KG1 (cell line): ENCODE measurements around the gene CSF3R.
A peak's percentile ranks its signal among the peaks of the same experiment; 100 is the strongest.

Experiments used
- DNase-seq: peaks from one replicate; lab custom pipeline; 2025; lab: John Stamatoyannopoulos, UW

The CSF3R gene

DNA sequence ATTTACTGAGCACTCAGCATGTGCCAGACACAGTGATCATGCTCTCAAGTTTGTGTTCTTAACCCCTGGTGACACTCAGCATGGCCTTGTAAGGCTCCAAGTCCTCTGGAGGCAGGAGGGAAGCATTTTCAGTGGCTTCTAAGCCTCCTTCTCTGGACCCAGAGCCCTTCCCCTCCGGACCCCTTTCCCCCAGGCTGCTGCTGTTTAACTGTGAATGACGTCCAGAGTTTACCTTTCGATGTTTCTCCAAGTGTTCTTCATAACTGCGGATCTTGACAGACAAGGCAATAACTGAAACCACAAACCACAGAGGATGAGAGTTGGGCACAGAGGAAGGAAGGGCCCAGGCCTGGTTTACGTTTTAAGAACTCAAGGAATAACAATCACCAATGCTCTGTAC, 25.0 kb downstream of the CSF3R start:
- DNase-seq: peak; percentile 40

DNA sequence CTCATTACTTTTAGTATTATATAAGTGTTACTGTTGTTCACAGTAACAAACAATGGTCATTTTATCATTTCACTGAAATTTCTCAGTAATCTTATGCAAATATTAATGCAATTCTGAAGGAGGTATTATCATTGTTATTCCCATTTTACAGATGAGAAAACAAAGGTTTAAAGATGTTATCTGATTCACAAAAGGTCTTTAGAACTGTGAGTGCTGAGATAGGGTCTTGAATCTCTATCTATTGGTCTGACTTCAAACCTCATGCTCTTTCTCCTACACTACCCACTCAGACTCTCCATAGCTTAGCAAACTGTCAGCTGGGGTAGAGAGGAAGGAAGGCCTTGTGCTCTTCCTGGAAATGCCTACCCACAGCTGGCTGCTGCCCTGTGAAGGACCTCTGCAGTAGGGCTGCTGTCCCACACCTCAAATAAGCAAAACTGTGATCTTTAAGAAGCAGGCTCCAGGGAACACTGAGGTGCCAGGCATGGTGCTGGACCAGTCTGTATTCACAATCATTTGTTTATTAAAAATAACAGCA, 26.3 kb downstream of the CSF3R start:
- no peak for DNase-seq

DNA sequence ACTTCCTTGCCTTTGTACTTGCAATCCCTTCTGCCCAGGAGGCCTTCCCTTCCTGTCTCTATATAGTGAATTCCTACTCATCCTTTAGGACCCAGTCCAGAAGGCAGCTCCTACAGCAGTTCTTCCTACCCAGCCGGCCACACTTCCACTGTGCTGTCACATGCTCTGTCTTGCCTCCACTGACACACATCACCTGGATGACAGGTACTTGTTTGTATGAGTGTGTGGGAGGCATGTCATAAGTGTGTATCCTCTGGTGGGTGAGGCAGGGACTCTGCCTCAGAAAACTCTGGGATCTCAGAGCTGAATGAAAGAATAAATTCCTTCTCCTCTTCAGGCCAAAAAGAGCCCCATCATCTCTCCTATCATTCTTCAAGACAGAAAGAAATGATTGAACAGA, 27.3 kb downstream of the CSF3R start:
- DNase-seq: no peak

GRCh38 chr1:36453600-36454388, 28.9 kb downstream of the CSF3R start:
- no peak for DNase-seq

DNA sequence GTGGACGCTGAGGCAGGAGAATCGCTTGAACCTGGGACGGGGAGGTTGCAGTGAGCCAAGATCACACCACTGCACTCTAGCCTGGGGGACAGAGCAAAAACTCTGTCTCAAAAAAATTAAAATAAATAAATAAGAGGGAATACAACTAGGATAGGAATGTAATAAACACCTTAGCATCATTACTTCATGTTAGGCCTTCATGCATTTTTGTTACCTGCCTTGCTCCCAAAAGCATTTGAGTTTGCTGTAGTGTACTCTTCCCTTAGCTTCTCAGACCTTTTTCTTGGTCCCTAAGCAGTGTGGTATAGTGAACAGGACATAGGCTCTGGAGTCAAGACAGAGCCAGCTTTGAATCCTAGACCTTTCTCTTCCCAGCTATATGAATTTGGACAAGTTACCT, 29.7 kb downstream of the CSF3R start:
- no peak for DNase-seq

DNA sequence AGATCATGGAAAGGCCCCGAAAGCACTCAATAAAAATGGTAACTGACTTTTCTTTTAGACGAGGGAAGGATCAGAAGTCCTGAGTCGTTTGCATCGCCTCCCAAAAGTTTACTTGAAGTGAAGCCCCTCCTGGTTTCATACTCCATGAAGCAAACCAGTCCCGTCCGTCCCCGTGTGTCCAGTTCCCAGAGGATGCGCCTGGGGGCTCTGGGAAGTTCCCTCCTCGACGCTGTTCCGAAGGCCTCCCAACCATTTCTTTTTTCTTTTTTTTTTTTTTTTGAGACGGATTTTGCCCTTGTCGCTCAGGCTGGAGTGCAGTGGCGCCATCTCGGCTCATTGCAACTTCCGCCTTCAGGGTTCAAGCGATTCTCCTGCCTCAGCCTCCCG, 31.8 kb downstream of the CSF3R start:
- no peak for DNase-seq

DNA sequence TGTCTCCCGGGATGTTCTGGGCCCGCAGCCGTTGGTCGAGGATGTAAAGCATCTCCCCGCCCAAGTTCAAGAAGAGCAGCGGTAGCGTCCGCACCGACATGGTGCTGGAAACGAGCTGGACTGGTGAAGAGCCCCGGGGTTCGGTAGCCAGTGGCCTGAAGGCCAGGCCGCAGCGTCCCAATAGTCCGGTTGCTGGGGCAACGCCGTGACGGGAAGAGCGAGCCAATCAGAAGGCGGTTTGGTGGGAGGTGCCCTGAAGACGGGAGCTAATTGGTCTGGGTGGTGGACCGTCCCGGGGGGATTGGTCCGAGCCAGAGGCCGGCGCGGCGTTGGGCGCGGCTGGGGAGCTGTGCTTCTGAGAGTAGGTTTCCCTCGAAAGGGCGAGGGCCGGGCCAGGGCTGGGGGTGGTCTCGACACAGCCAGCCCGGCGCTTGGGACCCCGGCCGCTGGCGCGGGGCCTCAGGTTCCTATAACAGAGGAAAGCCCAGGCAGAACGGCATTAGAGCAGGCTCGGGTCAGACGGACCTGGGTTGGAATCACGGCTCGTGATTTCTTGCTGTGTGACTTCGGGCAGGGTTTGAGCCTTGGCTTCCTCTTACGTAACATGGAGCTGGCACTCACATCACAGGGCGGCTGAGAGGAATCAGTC, 32.3 kb downstream of the CSF3R start, which contains the start of gene OSCP1:
Gene OSCP1, minus strand, starts transcription at position 182 of the 649 bp plus-strand sequence. Its CDS starts 82 bp downstream, at position 100.
- no peak for DNase-seq

GRCh38 chr1:36448530-36449056, 34.1 kb downstream of the CSF3R start:
- no peak for DNase-seq

DNA sequence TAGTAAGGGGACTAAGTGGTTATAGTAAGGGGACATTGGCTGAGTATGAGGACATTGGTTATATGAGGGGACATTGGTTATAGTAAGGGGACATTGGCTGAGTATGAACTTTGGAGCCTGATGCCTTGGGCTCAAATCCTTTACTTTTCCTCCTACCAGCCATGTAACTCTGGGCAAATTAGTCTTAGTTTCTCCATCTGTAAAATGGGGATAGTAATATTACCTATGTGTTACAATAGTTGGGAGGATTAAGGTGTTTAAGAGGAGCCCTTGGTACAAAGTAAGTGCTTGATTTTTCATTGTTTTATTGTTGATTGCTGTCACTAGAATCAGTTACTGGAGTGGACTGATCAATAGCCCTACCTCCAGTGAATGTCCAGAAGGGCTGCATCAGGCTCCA, 35.3 kb downstream of the CSF3R start:
- DNase-seq: no peak

DNA sequence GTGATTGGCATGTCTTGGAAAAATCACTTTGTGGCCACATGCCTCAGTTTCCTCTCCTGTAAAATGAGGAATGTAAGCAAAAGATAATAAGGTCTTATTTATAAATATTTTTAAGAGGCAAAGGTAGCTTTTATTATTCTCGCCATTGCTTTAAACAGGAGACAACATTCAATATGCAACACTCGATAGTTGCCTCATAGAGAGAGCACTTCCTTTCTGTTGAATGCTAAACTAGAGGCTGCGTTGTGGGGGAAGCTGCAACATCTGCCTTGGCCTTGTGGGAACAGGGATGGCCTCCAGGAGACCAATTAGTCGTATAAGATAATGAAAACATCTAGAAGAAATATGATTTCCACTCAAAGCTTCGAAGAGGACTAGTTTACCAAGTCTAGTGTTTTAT, 36.0 kb downstream of the CSF3R start:
- no peak for DNase-seq

GRCh38 chr1:36446271-36446670, 36.4 kb downstream of the CSF3R start:
- DNase-seq: no peak

DNA sequence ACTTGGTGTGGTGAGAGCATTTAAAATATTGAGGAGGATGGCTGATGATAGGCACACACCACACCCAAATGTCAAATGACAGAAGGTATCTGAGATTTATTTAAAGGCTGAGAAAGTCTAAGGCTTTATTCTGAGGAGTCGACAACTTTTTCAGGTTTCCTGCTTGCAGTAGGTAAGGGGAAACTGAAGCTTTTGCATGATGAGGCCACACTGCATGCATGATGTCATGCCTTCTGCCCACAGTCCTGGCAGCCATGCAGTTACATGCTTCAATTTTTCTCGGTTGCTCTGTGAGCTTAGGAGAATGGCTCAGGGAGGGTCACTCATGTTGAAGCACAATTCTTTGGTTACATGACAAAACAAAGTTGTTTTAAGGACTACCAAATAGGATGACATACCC, 39.4 kb downstream of the CSF3R start:
- no peak for DNase-seq

DNA sequence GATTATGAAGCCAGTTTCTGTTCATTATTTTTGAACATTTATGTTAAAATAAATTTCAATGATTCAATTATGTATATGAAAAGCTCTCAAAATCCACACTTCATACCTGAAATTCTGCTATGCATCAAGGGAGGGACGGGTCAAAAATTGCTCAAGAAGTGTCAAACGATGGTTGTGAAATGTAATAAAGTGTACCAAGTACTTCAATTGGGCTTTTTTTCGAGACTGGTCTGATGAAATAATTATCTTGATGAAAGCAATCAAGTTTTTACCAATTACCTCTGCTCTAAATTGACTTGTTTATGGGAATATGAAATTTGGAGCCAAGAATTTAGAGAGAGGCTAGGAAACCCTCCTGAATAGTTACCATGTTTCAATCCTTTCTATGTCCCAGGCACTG, 40.4 kb downstream of the CSF3R start:
- no peak for DNase-seq

DNA sequence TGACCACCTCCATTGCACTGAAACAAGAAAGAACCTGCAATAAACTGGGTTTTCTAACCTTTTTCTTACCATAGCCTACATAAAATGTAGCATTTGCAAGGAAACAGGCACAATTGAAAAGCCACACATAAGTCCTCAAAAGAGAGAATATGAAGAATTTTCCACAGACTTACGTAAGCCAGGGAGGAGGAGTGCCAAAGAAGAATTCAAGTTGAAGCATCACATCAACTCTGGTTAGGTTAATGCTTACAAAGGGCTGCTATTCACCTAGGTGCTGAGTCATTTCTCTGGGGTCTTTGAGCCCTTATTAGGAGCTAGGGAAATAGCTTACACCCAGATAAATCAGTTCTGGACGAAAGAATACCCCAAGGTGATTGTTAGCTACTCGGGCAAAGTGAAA, 42.1 kb downstream of the CSF3R start:
- no peak for DNase-seq

- no peak for DNase-seq
Observed at GRCh38 chr1:36440044-36440443, 42.7 kb downstream of the CSF3R start.

DNA sequence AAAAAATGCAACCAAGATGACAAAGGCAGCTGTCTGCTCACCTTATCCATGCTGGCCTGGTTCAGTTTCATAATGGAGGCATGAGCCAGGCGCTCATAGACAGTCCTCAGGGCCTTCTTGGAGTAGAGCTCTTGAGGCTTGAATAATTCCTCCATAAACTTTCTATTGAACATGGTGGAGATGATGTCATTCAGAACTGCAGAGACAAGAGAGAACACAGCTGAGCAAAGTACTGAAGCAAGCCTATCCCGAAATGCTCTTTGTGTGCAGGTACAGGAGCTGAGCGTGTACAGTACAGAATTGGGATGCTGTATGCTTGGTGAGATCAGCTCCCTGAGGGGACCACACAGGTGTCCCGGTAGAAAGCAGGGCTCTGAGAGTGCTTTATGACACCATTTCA, 44.0 kb downstream of the CSF3R start:
- no peak for DNase-seq

DNA sequence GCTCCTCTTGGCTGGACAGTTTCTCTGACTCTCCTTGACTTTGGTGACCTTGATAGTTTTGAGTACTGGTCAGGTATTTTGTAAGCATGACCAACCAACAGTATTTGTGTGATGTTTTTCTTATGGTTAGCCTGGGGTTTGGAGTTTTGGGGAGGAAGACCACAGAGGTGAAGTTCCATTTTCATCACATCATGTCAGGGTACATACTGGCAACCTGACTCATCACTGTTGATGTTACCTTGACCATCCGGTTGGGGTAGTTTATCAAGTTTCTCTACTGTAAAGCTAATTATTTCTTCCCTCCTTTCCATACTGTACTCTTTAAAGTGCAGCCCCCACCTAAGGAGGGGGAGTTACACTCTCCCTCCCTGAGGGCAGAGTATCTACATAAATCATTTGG, 45.9 kb downstream of the CSF3R start:
- no peak for DNase-seq

GRCh38 chr1:36433102-36433501, 49.6 kb downstream of the CSF3R start:
- no peak for DNase-seq

DNA sequence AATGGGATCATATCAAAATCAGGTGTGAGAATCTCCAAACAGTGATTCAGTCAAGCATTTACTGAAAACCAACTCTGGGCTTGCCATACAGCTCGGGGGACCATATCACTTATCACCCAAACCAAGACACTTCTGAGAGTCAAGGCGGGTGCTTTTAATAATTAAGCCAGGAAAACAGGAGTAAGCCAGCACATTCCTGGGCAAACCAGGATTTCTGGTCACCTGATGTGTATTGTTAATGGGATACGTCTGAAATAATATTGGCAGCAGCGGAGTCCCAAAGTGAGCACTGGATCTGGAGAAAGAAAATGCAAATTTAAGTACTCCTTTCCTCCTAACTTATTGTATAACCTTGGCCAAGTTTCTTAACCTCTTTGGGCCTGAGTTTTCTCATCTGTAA, 50.1 kb downstream of the CSF3R start:
- no peak for DNase-seq

DNA sequence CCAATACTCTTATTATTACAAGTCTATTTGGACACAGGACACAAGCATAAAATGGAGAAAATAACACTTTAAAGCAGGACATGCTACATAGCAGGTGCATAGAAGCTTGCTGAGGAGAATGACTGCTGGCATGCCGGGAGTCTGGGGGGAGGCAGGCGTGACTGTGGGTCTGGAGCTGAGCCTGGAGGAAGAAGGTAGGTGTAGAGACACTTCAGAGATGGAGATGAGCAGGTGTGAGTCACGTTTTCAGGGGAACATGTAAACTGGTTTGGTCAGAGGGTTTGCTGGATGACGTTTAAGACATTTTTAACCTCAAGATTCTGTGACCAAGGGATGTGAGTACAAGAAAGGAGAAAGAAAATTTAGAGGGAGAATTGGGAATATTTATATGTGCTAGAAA, 56.9 kb downstream of the CSF3R start:
- DNase-seq: no peak

DNA sequence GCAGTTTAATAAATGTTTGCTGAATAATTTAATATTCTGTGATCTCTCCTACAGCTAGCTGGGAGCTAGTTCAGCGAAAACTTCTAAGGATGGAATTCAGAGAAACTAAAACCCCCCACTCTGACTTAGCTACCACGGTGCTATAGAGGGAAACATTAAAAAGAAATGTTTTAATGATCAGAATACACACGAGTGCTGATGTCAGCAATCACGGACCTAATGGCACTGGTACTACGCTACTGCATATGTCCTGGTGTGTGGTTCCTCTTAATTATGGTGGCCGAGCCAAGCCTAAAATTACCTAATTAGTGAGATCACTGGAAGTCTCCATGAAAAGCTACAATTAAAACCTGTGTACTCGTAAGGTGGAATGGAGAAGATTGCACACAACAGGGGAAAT, 61.1 kb downstream of the CSF3R start:
- DNase-seq: no peak

DNA sequence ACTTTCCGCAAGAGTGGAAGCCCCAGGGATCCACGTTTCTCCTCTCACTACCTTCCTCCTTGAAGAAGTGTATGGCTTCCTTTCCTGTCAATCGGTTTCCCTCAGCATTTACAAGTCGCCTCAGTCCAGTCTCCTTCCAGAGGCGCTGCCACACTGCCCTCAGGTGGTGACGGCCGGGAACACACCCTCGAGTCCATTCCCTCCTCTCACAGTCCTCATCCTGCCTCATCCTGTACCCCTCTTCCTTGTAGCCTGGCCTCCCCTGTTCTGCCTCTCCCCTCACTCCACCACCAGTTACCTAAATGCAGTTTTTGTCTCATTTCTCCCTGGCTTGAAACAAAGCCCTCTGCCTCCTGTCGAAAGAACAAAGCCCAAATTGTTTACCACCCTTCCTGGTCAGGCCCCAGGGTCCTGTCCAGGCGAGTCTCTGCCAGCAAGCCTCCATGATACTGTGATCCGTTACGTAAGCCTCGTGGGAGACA, 61.8 kb downstream of the CSF3R start:
- DNase-seq: peak; percentile 84

DNA sequence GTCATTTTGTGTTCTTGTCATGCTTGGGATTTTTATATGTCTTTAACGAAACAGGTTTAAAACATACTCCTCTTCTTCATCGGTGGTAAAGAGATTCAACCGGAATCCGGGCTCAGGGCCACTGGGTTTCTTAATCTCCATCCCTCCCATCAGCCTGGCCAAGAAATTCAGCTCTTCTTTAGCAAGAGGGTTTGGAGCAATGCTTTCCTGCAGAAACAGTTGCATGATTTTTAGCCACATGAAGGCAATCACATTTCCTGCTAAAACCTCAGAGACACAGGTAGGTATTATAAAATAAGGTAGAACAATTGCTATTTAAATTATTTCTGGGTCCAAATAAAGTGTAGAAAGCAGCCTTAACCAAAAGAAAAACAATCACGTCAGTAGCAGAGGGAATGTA, 62.3 kb downstream of the CSF3R start:
- DNase-seq: no peak
